Vagina (tissue), 2 donors: ENCODE data around the gene LIG1. TPM values are rescaled to one million over a fixed set of nuclear protein-coding genes. Genes with fewer than 3 reads are reported as not detected.
A peak's percentile ranks its signal among the peaks of the same experiment; 100 is the strongest.

Experiments used
- DNase-seq, 2 donors: peaks; one replicate each; pipeline ENCODE4 v3.0.0-alpha.2; 2017; ENCODE audit errors: extremely low spot score in 2 of 2
- H3K27ac ChIP-seq: fragments of 200-600 bp; sonication (generic); one replicate; pipeline ENCODE4 v1.5.1; 2019
- H3K27me3 ChIP-seq: fragments of 200-600 bp; sonication (generic); one replicate; pipeline ENCODE4 v1.5.1; 2019
- H3K36me3 ChIP-seq, 2 donors: fragments of 200-600 bp; sonication (generic); one replicate each; pipeline ENCODE4 v1.5.1; 2017 to 2019
- H3K4me1 ChIP-seq: fragments of 200-600 bp; sonication (generic); one replicate; pipeline ENCODE4 v1.5.1; 2019
- H3K4me3 ChIP-seq, 2 donors: fragments of 200-600 bp; sonication (generic); 1 replicate in 1 of 2; 2 replicates in 1 of 2; pipeline ENCODE4 v1.5.1; 2016 to 2019
- H3K9me3 ChIP-seq: fragments of 200-600 bp; sonication (generic); one replicate; pipeline ENCODE4 v1.5.1; 2019
- CTCF ChIP-seq, 3 experiments: fragments of 450-650 bp in 2 of 3; fragments of 200-600 bp in 1 of 3; sonication (generic) in 1 of 3; IDR thresholded peaks; one replicate each; pipeline ENCODE4 v1.5.1; 2017 to 2019; ENCODE audit warnings: antibody characterized with exemption in 3 of 3, mild to moderate bottlenecking in 2 of 3, moderate library complexity in 2 of 3
- POLR2A ChIP-seq, 2 donors: fragments of 450-650 bp; IDR thresholded peaks; one replicate each; pipeline ENCODE4 v1.6.1; 2017; ENCODE audit warnings: antibody characterized with exemption in 2 of 2, mild to moderate bottlenecking in 2 of 2, moderate library complexity in 2 of 2
- POLR2AphosphoS5 ChIP-seq, 2 donors: sonication (generic); formaldehyde crosslinking; IDR thresholded peaks; one replicate each; pipeline ENCODE4 v1.9.0; 2017; ENCODE audit warnings: antibody characterized with exemption in 2 of 2, mild to moderate bottlenecking in 2 of 2, low read depth in 1 of 2; ENCODE audit not compliant: insufficient read depth in 1 of 2
- intact Hi-C: fragments of 100-400 bp; cut with DNase I; formaldehyde crosslinking; loops from one replicate; pipeline ENCODE4 v1.15.1; 2023
- total RNA-seq: library from RNA; depleted of rRNA; stranded (reverse); fragments of >200 nt; gene quantifications from one replicate; pipeline ENCODE4 v1.2.3, GENCODE V29; 2016

LIG1 gene
- total RNA-seq, 1 donor from 2014 or later = 10.8 TPM

GRCh38 chr19:48196321-48196763 is 26.2 kb upstream of the LIG1 start:
- no peak for DNase-seq

GRCh38 chr19:48194844-48195830 is 25.0 kb upstream of the LIG1 start:
- Histone ChIP-seq H3K9me3 (no peaks in the 10 kb centered on the region), H3K4me1 (peaks cover 11% of the 10 kb centered on the region), H3K27me3 (no peaks in the 10 kb centered on the region), H3K4me3 (no peak overlapping the region), H3K36me3 (no peaks in the 10 kb centered on the region), H3K27ac (no peak overlapping the region)
- no peak for DNase-seq
- intact Hi-C loops = no loop called here
- TF ChIP-seq CTCF (IDR thresholded peaks at IDR 0.05) (no peak), POLR2A (IDR thresholded peaks at IDR 0.05) (no peak), POLR2AphosphoS5 (IDR thresholded peaks at IDR 0.05; ENCODE audit: insufficient read depth in 1 of 2, low read depth in 1 of 2) (no peak)

More at GRCh38 chr19:48196321-48196763, 26.2 kb upstream of the LIG1 start:
- no peaks in the 10 kb centered on the region for H3K36me3 ChIP-seq
- H3K4me1 ChIP-seq = peaks cover 11% of the 10 kb centered on the region
- H3K27ac ChIP-seq = no peak overlapping the region
- H3K9me3 ChIP-seq = no peaks in the 10 kb centered on the region
- H3K4me3 ChIP-seq = no peak overlapping the region
- TF ChIP-seq POLR2AphosphoS5 (IDR thresholded peaks at IDR 0.05; ENCODE audit: insufficient read depth in 1 of 2, low read depth in 1 of 2) = no peak
- intact Hi-C loops = no loop called here
- H3K27me3 ChIP-seq = no peaks in the 10 kb centered on the region

- TF ChIP-seq CTCF (IDR thresholded peaks at IDR 0.05) (peak in 1 of 3 experiments; percentile 33), POLR2A (IDR thresholded peaks at IDR 0.05) (no peak)
- Histone ChIP-seq H3K9me3 (no peaks in the 10 kb centered on the region), H3K4me3 (no peak overlapping the region), H3K27me3 (no peaks in the 10 kb centered on the region), H3K4me1 (peaks cover 11% of the 10 kb centered on the region), H3K27ac (no peak overlapping the region), H3K36me3 (no peaks in the 10 kb centered on the region)
- no peak for DNase-seq
- intact Hi-C loops = no loop called here
Measured at GRCh38 chr19:48194041-48194843, 24.1 kb upstream of the LIG1 start.

GRCh38 chr19:48192750-48193149 is 22.6 kb upstream of the LIG1 start:
- H3K4me3 ChIP-seq = no peak overlapping the region
- intact Hi-C loops = no loop called here
- no peak for TF ChIP-seq POLR2AphosphoS5 (IDR thresholded peaks at IDR 0.05; ENCODE audit: insufficient read depth in 1 of 2, low read depth in 1 of 2)
- no peak for TF ChIP-seq CTCF (IDR thresholded peaks at IDR 0.05)
- no peak for TF ChIP-seq POLR2A (IDR thresholded peaks at IDR 0.05)
- peaks cover 11% of the 10 kb centered on the region for H3K4me1 ChIP-seq
- no peaks in the 10 kb centered on the region for H3K27me3 ChIP-seq
- no peaks in the 10 kb centered on the region for H3K9me3 ChIP-seq
- H3K36me3 ChIP-seq = peaks cover 0 to 11% of the 10 kb centered on the region in 2 donors
- DNase-seq = no peak
- no peak overlapping the region for H3K27ac ChIP-seq

- no peaks in the 10 kb centered on the region for H3K4me1 ChIP-seq
- TF ChIP-seq POLR2AphosphoS5 (IDR thresholded peaks at IDR 0.05; ENCODE audit: insufficient read depth in 1 of 2, low read depth in 1 of 2) (no peak), POLR2A (IDR thresholded peaks at IDR 0.05) (no peak), CTCF (IDR thresholded peaks at IDR 0.05) (no peak)
- intact Hi-C loops = no loop called here
- no peaks in the 10 kb centered on the region for H3K27me3 ChIP-seq
- H3K4me3 ChIP-seq = no peak overlapping the region
- no peaks in the 10 kb centered on the region for H3K9me3 ChIP-seq
- H3K36me3 ChIP-seq = peaks cover 0 to 11% of the 10 kb centered on the region in 2 donors
- H3K27ac ChIP-seq = no peak overlapping the region
- DNase-seq = no peak
Measured at GRCh38 chr19:48190885-48191284, 20.7 kb upstream of the LIG1 start.
